Activated naive CD8-positive, alpha-beta T cell treated with anti-CD3 and anti-CD28 coated beads, Interleukin-2, amount 10 ng/mL, durations not matched to agents 7 days and 5 days (primary cell): ENCODE measurements around the gene SYS1. TPM values are rescaled to one million over a fixed set of nuclear protein-coding genes. Genes with fewer than 3 reads are reported as not detected.

ENCODE experiments used
- ATAC-seq: fragments of 150-1000 bp; cut with Tn5 transposase; one replicate; pipeline ENCODE4 v1.10.0; 2021; ENCODE audit warnings: low read depth, moderate library complexity
- POLR2A ChIA-PET: fragments of 350-600 bp; sonication (Branson Sonifier 250); formaldehyde crosslinking; loops from one replicate; lab custom pipeline; 2021; ENCODE audit warnings: antibody characterized with exemption; lab: Charles Lee
- DNase-seq: peaks from one replicate; pipeline ENCODE4 v3.0.0; 2021
- H3K27ac Mint-ChIP-seq: one replicate; pipeline ENCODE4 v1.8.0; 2022; ENCODE audit warnings: mild to moderate bottlenecking, mixed read lengths
- H3K27me3 Mint-ChIP-seq: one replicate; pipeline ENCODE4 v1.8.0; 2022; ENCODE audit warnings: mild to moderate bottlenecking, moderate library complexity, mixed read lengths
- H3K36me3 Mint-ChIP-seq: one replicate; pipeline ENCODE4 v1.8.0; 2021; ENCODE audit warnings: mild to moderate bottlenecking, mixed read lengths
- H3K4me1 Mint-ChIP-seq: one replicate; pipeline ENCODE4 v1.8.0; 2021; ENCODE audit warnings: mixed read lengths
- H3K4me3 Mint-ChIP-seq: one replicate; pipeline ENCODE4 v1.8.0; 2022; ENCODE audit warnings: mild to moderate bottlenecking, moderate library complexity, mixed read lengths
- H3K9me3 Mint-ChIP-seq: one replicate; pipeline ENCODE4 v1.8.0; 2021; ENCODE audit warnings: mixed read lengths
- total RNA-seq, 2 experiments: library from RNA; stranded (reverse); gene quantifications; one replicate each; pipeline ENCODE4 v1.2.3, GENCODE V29; 2021

Gene SYS1
- total RNA-seq, 2 experiments from 2014 or later = 34.9 to 38.6 TPM

DNA sequence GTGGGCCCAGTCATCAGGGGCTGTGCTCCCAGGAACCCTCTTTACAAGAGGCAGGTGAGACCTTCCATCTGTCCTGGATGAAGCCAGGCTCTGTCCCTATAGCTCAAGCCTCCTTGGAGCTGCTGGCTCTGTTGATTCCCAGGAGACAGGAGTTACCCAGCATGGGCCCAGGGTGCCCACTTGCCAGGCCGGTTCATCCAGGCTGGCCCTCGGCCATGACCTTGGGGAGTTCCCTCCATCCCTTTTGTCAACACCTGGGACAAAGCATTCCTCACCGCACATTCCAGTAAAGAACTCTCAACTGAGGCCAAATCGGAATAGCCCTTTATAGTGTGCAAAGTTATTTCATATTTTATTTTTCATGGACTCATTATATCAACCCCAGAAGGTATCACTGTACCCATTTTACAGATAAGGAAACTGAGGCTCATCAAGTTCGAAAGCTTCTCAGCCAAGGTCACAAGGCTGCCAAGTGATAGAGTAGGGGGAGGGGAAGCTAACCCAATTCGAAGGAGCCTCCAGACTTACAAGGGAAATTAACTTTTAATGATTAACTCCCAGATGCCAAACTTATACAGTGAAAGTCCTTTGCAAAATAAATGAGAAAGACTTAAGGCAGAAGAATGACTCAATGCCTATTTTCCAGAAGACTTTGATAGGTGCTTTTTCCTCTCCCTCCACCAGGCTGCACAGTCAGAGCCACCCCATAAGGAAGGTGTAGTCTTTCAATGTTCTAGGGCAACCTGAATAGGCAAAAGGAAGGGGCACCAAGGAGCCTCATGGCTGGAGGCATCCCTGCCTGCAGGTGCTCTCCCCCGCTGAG is 33.2 kb upstream of the SYS1 start:
- Mint-ChIP-seq H3K4me1 (no peaks in the 10 kb centered on the region), H3K9me3 (no peaks in the 10 kb centered on the region), H3K27ac (no peak overlapping the region), H3K4me3 (no peak overlapping the region), H3K36me3 (peaks cover 2% of the 10 kb centered on the region), H3K27me3 (no peaks in the 10 kb centered on the region)
- DNase-seq (no peak), ATAC-seq (no peak)
- POLR2A ChIA-PET = no interaction called here

DNA sequence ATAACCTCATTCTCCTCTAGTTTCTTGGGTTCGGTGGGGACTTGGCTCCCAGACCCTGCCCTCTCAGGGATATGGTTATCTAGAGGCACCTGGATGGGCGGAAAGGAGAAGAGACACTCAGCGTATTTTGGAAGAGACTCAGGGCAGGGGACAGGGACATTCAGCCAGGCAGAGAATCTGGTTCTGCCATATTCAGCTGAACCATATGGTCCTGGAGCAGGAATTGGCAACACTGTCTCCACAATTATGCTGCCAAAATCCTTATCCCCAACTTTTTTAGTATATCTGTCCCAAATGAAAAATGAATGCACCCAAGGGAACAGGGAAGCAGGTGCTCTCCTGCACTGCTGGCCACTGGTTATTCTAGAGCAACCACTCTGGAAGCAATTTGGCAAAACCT is 32.5 kb upstream of the SYS1 start:
- DNase-seq (no peak), ATAC-seq (no peak)
- H3K9me3 Mint-ChIP-seq = no peaks in the 10 kb centered on the region
- no peak overlapping the region for H3K4me3 Mint-ChIP-seq
- POLR2A ChIA-PET = no interaction called here
- H3K27me3 Mint-ChIP-seq = no peaks in the 10 kb centered on the region
- peaks cover 2% of the 10 kb centered on the region for H3K36me3 Mint-ChIP-seq
- no peak overlapping the region for H3K27ac Mint-ChIP-seq
- H3K4me1 Mint-ChIP-seq = no peaks in the 10 kb centered on the region

DNA sequence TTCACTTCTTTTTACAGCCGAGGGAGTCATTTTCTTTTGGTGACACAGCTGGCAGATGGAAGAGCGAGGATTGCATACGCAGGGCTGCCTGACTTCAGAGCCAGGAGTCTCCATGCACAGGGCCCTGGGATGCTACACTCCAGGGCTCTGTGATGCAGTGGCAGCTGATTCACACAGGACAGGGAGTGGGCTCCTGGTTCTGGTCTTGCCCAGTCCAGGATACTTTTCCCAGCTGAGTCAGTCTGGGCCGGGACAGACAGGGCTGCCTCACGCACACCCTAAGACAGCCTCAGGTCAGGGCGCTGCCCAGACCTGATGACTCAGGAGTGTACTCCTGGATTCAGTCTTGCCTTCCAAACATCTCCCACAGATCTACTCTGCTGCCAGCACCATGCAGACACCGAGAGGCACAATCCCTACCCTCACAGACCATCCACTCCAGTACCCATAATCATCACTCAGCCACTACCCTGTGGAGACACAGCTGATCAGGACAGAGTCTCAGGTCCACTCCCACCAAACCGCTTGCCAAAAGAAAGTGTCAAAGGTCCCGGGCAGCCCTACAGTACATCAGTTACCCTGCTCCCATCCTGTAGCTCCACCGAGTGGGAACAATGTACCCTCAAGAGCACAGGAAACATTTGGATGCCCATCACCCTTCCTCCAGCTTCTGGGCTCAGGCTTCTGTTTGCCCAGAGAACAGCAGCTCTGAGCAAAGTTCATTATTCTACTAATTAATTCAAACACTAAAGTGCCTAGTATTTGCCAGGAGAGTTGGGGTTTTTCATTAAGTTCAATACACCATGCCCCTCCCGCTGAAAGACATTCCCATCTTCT is 26.2 kb upstream of the SYS1 start:
- no peaks in the 10 kb centered on the region for H3K9me3 Mint-ChIP-seq
- POLR2A ChIA-PET = no interaction called here
- H3K4me3 Mint-ChIP-seq = no peak overlapping the region
- DNase-seq = no peak
- no peaks in the 10 kb centered on the region for H3K27me3 Mint-ChIP-seq
- no peaks in the 10 kb centered on the region for H3K4me1 Mint-ChIP-seq
- H3K27ac Mint-ChIP-seq = no peak overlapping the region
- ATAC-seq = no peak
- H3K36me3 Mint-ChIP-seq = peaks cover 2% of the 10 kb centered on the region

DNA sequence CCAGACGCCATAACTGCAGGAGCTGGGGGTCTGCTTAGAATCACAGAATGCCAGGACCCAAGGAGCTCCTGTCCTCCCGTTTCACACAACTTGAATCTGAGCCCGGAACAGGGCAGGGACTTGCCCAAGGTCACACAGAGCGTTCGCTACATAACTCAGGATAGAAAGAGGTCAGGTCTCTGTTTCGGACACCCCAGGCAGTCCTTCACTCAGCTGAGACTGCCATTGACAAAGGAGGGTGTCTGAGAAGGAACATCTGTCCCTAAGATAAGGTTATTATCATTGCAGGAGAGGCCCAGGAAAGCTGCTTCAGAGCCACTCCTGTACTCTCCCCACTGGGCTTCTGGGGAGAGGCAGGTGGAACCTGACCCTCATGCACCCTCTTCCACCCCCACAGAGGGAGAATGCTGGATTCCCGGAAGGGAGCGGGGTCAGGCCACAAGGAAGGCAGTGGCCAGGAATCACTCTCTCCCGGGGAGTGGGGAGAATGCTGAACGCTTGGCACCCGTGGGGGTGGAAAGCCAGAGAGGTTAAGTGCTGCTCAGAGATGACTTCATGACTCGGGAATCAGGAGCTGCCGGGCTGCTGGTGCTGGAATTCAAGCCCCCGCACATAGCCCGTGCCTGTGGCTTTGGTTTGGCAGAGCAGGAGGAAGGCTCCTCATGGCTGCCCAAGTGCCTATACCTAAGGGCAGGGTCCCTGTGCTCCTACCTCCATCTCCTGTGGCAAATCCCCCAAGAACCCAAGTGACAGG is 25.4 kb upstream of the SYS1 start:
- H3K9me3 Mint-ChIP-seq = no peaks in the 10 kb centered on the region
- H3K4me3 Mint-ChIP-seq = no peak overlapping the region
- H3K27me3 Mint-ChIP-seq = no peaks in the 10 kb centered on the region
- POLR2A ChIA-PET = no interaction called here
- H3K4me1 Mint-ChIP-seq = no peaks in the 10 kb centered on the region
- ATAC-seq (no peak), DNase-seq (no peak)
- no peak overlapping the region for H3K27ac Mint-ChIP-seq
- H3K36me3 Mint-ChIP-seq = peaks cover 2% of the 10 kb centered on the region

DNA sequence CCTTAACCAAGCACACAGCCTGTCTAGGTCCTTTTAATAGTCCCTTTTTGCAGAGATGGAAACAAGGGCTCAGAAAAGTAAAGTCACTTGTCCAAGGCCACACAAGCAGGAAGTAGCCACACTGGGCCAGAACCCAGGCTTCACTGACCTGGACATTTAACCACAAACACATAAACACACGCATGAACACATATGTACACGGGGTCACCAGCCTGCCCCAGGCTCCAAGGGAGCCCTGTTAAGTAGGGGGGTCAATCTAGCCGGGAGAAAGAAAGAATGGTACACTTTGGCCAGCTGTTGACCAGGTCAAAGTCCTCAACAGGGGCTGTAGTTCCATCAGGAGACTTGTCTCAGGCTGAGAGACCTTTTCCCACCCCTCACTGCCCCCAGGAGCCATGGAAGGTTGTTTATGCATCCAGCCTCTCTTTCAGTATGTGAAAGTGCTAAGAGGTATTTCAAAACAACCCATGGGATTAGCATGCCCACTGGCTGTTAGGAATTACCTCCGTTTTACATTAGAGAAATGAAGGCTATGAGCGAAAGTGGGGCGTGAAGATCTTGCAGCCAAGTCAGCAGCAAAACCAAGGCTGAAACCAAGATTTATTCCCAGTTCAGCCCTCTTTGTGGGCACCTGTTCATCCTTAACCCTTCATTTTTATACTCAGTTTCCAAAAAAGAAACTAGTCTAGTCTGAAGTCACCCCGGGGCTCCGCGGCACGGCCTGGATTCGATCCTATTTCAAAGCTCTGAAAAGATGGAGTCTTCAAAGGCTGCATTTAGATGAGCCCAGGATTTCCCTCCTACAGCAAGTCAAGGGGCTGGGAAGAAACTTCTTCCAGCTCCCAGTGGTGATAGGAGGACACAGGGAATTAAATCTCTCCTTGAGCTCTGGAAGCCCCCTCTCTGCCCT is 24.6 kb upstream of the SYS1 start:
- no peak for DNase-seq
- POLR2A ChIA-PET = no interaction called here
- no peak overlapping the region for H3K27ac Mint-ChIP-seq
- H3K27me3 Mint-ChIP-seq = no peaks in the 10 kb centered on the region
- peaks cover 2% of the 10 kb centered on the region for H3K36me3 Mint-ChIP-seq
- H3K4me3 Mint-ChIP-seq = no peak overlapping the region
- ATAC-seq = no peak
- no peaks in the 10 kb centered on the region for H3K4me1 Mint-ChIP-seq
- H3K9me3 Mint-ChIP-seq = no peaks in the 10 kb centered on the region

DNA sequence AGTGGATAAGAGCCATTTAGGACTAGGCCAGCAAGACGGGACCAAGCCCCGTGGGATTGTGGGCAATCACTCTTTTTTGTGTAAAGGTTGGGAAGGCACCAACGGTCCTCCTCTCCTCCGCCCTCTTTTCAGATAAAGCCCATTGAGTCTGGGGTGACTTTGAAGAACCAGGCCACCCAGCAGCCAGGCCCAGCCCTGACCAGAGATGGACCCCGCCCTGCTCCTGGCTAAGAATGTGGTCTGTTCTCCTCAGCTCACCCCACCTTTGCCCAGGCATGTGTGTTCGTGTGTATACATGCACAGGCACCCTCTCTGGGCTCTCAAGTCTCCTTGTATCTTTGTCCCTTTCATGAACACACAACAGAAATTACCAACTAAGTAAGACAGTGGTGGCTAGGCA is 23.9 kb upstream of the SYS1 start:
- no peak for DNase-seq
- H3K27ac Mint-ChIP-seq = no peak overlapping the region
- no peak for ATAC-seq
- H3K4me1 Mint-ChIP-seq = no peaks in the 10 kb centered on the region
- H3K9me3 Mint-ChIP-seq = no peaks in the 10 kb centered on the region
- no peak overlapping the region for H3K4me3 Mint-ChIP-seq
- POLR2A ChIA-PET = no interaction called here
- no peaks in the 10 kb centered on the region for H3K27me3 Mint-ChIP-seq
- H3K36me3 Mint-ChIP-seq = peaks cover 2% of the 10 kb centered on the region

DNA sequence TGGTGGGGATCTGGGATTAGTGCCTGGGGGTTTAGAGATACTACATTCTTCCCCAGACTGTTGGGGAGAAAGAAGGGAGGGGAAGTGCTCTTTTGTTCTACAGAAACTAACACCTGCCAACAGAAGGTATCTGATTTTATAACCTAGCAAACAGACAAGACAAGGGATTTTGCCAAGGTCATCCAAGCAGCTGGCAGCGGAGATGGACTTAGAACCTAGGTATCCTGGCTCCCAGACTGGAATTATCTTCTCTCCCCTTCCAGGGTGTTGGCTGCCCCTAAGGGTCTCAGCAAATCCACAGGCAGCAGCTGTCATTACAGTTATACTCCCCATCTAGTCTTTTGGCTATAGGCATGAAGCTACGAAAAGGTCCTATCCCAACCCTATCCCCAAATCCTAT is 23.2 kb upstream of the SYS1 start:
- no peak overlapping the region for H3K27ac Mint-ChIP-seq
- no peak for DNase-seq
- H3K36me3 Mint-ChIP-seq = peaks cover 2% of the 10 kb centered on the region
- H3K4me3 Mint-ChIP-seq = no peak overlapping the region
- no peaks in the 10 kb centered on the region for H3K4me1 Mint-ChIP-seq
- H3K27me3 Mint-ChIP-seq = no peaks in the 10 kb centered on the region
- ATAC-seq = no peak
- POLR2A ChIA-PET = no interaction called here
- no peaks in the 10 kb centered on the region for H3K9me3 Mint-ChIP-seq

DNA sequence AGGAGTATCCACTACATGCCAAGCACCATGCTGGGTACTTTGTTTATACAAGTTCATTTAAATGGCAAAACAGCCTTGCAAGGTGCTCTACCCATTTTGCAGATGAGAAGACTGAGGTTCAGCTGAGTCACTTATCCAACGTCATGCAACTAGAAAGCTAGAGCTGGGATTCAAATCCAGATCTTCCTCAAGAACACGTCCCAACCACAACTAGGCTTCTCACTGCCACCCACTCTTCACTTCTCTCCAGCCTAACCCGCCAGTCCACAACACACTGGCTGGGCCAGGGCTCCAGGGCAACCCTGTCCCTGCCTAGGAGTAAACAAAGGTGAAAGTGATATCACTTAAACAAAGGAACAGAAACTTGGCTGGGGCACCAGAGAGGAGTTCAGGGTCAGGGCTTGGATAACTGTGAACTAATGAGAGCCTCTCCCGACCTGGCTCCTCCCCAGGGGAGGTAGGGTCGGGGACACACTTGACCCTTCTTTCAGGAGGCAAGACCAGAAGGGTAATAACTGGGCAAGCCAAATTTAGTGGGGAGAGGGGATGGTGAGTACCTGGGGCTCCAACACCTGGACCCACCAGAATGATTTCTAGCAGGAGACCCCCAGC is 22.6 kb upstream of the SYS1 start:
- POLR2A ChIA-PET = no interaction called here
- no peak overlapping the region for H3K4me3 Mint-ChIP-seq
- no peak overlapping the region for H3K27ac Mint-ChIP-seq
- H3K9me3 Mint-ChIP-seq = no peaks in the 10 kb centered on the region
- H3K4me1 Mint-ChIP-seq = peaks cover 3% of the 10 kb centered on the region
- DNase-seq (no peak), ATAC-seq (no peak)
- H3K27me3 Mint-ChIP-seq = no peaks in the 10 kb centered on the region
- H3K36me3 Mint-ChIP-seq = peaks cover 2% of the 10 kb centered on the region

DNA sequence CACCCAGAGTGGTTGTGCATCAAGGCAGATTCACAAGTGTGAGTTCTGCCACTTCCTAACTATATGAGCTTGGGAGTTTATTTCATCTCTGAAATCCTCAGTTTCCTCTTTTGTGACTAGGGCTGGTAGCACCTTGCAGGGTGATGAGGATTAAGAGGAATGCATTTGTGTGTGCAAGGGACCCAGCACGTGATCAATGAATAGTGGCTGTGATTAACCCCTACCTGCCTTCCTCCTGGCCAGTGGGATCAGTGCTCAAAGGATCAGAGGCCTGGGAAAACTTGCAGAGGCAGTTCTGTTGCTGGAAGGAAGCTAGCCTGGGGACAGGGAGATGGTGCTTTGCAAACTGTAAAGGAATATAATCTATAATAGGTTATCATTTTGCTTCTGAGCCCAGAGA is 22.0 kb upstream of the SYS1 start:
- H3K27me3 Mint-ChIP-seq = peaks cover 1% of the 10 kb centered on the region
- peaks cover under 1% of the 10 kb centered on the region for H3K36me3 Mint-ChIP-seq
- POLR2A ChIA-PET = interaction anchor here (0.6 kb wide), 1 partner anchor 14 kb away, joined by 3 read pairs; no protein-coding TSS in a partner anchor
- ATAC-seq (no peak), DNase-seq (no peak)
- H3K27ac Mint-ChIP-seq = no peak overlapping the region
- no peak overlapping the region for H3K4me3 Mint-ChIP-seq
- H3K9me3 Mint-ChIP-seq = no peaks in the 10 kb centered on the region
- H3K4me1 Mint-ChIP-seq = peaks cover 6% of the 10 kb centered on the region

DNA sequence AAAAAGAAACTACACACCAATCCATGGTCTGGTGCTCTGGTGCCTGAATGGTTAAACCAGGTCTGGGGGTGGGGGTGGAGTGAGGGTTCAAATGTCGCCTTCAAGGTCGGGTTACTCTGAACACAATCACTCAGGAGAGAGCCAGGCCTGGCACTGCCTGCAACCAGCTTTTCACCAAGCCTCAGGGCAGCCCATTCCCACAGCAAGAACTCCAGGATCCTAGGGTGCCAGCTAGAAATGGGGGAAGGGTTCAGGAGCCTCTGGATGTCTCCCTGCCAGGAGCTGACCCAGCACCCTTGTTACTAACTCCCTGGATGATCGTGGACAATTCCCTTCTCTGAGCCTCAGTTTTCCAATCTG is 21.4 kb upstream of the SYS1 start:
- H3K9me3 Mint-ChIP-seq = no peaks in the 10 kb centered on the region

DNA sequence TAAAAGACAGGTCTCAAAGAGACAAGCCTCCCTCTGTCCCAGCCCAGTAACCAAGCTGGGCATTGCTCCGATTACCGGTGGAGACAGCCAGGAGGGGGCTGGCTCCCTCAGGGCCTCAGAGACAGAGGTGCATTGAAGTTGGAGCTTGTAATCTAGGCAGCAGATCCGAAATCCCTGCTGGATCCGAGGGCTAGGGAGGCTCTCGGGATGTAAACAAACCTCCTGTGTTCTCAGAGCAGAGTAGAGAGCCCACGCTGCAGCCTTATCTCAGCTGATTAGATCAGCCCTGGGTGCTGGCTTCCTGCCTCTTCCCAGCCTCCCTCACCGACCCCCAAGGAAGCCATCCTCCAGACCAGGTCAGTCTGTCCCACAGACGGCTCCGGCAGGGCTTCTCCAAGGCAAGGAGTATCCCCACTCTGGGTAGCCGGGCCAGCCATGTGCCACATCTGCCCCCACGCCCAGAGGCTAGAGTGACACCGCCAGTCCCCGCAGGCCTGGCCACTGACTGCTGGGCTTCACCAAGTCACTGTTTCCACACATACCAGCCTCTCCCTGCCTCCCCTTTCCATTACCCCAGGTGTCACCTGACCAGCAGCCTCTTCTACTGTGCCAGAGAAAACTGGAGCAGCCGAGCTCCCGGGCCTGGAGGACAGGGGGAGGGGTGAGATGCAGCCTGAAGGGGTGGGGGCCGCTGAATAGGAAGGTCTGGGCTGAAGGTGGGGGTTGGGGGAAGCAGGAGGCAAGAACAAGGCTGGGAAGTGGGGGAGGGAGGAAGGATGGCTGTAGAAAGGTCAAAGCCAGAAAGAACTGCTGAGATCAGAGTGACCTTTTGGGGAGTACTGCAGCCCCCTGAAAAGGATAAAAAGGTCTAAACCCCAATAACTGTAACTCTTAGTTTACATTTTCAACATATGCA is 20.8 kb upstream of the SYS1 start:
- Mint-ChIP-seq H3K36me3 (no peaks in the 10 kb centered on the region), H3K27me3 (peaks cover 1% of the 10 kb centered on the region), H3K4me3 (no peak overlapping the region), H3K9me3 (no peaks in the 10 kb centered on the region), H3K4me1 (peaks cover 15% of the 10 kb centered on the region), H3K27ac (no peak overlapping the region)
- ATAC-seq = no peak
- DNase-seq = no peak
- POLR2A ChIA-PET = no interaction called here

More for the DNA sequence above, 21.4 kb upstream of the SYS1 start:
- no peaks in the 10 kb centered on the region for H3K36me3 Mint-ChIP-seq
- DNase-seq = no peak
- peaks cover 9% of the 10 kb centered on the region for H3K4me1 Mint-ChIP-seq
- POLR2A ChIA-PET = no interaction called here
- no peak overlapping the region for H3K27ac Mint-ChIP-seq
- peaks cover 1% of the 10 kb centered on the region for H3K27me3 Mint-ChIP-seq
- no peak for ATAC-seq
- H3K4me3 Mint-ChIP-seq = no peak overlapping the region
